ENCODE measurements around the gene IRF6.

Gene IRF6

DNA sequence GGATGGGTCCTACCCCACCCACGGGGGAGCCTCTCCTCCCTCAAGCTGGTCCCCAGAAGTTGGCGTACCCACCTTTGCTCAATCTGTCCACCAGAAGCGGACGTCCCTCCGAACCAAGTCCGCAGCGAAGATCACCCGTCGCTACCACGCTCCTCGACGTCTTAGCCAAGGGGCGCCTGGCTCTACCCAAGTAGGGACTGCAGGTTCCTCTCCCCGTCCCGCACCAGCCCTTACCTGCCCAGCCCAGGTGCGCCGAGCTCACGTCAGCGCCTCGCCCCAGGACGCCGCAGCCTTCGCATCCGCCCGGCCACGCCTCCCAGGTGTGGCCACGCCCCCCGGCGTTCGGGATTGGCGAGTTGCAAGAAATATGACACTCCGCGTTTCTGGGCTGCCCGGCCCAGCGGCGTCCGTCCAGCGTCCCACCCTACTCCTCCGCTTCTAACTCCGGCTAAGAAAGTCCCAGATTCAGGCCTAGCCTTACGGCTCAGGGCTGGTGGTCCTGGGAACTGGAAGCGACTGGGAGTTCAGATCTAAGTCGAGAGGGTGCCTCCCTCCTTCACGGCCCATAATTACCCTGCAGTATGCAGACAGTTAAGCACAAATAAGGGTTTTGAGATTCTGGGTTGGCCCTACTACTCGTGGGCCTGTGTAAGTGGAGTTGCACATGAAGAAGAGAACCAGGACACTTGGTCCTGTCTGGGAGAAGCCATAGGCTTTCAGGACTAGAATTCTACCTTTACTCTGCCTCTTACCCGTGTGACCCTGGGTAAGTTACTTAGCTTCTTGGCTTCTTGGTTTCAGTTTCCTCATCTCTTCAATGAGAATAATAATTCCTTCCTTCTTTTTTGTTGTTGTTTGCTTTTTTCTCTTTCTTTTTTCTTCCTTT, at the start of gene IRF6:
IRF6 (minus strand) TSS at position 268 of the 886 bp plus-strand sequence. CDS start 4,729 bp downstream, outside the sequence.
- DNase-seq = no peak

DNA sequence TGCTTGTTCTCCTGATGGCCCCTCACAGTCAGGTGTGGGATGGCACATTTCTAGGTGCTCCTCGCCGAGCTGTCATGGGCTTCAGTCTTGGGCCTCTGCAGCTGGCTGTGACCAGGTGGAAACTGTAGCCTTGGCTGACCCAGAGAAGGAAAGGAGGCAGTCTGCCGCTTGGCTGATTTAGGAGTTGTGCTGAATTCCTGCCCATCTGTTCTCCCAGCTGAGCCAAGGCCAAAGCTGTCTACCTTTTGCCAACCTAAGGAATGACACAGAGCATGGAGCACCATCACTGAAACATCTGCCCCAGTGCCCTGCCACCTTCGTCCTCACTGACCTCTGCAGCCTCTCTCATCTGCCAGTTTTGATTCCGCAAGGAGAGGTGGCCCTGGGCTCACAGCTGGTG, 49.7 kb upstream of the IRF6 start:
- DNase-seq = no peak

DNA sequence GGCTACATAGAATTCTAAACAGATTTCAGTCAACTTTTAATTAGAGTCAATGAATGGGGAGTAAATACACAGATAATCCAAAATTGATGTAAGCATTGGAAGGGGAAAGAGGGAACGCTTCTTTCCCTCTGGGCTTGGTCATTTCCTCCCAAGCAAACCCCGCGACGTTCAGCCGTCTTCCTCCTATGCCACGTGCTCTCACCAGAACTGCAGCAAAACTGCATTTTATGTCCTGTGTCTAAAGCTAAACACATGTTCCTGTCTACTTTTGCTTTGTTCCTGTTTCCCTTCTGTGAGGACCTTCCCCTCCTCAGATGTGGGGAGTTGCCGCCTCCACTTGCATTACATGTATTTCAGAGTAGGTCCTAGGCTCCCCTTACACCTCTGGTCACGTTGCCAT, 49.1 kb upstream of the IRF6 start:
- no peak for DNase-seq

DNA sequence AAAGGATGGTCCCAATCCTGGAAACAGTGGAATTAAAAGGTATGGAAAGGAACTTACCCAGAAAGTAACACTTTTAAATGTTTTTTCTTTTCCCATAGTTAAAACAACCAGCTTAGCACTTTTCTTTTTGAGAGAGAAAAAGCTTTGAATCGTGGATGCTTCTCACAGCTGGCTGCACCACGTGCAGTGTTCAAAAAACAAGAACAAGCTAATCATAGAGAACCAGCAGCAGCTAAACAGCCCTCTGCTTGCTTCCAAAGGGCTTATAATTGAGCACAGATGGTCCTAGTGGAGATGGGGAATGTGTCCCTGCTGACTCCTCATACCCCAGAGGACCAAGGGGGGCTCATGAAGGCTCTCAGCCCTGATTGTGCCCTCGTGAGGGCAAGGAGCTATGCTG, 48.3 kb upstream of the IRF6 start:
- DNase-seq = no peak

DNA sequence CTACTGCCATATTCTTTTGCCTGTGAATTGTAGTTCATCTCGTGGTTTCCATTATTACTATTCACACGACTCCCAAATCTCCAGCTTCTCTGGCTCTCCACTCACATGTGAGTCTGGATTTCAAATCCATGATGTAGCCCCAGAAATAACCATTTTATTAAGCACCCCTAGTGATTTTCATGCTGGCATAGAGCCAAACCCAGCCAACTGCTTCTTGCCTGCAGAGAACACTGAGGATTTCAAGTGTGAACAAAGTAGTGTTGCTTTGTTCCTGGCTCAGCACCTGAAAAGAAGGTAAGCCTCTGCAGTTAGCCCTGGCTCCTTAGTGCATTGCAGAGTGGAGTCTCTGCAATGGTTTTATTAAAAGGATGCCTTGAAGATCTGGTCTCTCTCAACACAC, 47.7 kb upstream of the IRF6 start:
- no peak for DNase-seq

DNA sequence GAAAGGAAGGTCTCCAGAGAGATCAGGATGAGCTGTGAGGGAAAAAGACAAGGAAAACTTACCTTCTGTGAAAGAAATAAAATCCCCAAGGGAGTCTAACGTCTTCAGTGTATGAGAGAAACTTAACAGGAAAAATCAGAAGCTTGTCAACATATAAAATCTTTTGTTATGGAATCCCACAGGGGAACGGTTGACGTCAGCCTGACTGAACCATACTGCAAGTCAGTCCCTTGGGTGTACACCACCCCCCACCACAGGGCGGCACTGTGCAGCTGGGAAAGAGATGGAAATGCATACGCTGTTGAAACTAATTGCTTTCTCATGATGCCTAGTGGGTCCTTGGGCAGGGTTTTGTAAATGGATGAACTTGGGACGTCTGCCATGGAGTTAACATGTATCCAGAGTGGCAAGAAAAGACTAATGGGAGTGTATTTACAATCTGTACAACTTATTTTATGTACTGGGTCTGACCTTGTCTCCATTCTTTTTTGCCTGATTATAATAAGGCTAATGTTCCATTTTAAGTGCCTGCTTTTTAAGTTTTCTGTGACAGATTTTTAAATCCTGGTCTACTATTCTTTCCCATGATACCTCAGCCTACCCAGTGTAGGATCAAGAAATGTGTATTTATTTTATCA, 44.5 kb upstream of the IRF6 start:
- peak; percentile 27 for DNase-seq

DNA sequence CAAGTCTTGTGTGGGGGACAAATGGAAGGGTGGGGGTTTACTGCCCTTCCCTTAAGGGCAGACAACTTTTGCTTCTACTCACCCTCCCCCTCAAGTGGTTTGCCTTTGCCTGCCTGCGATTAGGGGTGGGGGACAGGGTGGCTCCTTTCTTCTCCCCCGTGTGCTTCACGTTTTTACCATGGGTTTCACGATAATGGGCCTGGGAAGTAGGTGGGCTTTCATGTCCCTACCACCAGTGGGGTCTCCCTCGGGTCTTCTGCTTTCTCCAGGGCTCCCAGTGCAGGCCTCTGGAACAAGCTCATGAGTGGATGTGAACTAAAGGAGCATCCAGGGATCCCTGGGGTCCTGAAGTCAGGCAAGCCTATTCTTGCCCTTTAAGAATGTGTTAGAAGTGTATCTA, 43.4 kb upstream of the IRF6 start:
- DNase-seq = no peak

- no peak for DNase-seq
Measured at GRCh38 chr1:209845408-209845725, 39.4 kb upstream of the IRF6 start.

GRCh38 chr1:209844695-209845407, 38.9 kb upstream of the IRF6 start:
- DNase-seq = no peak

DNA sequence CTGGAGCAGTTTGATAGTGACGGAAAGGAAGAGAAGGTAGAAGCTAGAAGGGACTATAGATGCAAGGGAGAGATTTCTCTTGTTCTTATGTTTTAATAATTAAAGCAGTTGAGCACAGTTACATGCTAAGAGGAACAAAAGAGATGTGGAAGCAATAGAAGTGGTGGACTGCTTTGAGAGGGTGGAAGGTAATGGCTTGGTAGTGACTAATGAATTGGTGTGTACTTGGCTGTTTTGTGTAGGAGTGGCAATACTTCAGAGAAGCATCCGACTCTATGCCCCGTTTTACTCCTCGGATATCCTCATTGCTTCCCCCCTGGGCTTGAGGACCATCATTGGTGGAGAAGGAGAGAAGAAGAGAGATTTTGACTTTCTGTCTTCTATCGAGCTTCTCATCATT, 34.7 kb upstream of the IRF6 start:
- DNase-seq = no peak

DNA sequence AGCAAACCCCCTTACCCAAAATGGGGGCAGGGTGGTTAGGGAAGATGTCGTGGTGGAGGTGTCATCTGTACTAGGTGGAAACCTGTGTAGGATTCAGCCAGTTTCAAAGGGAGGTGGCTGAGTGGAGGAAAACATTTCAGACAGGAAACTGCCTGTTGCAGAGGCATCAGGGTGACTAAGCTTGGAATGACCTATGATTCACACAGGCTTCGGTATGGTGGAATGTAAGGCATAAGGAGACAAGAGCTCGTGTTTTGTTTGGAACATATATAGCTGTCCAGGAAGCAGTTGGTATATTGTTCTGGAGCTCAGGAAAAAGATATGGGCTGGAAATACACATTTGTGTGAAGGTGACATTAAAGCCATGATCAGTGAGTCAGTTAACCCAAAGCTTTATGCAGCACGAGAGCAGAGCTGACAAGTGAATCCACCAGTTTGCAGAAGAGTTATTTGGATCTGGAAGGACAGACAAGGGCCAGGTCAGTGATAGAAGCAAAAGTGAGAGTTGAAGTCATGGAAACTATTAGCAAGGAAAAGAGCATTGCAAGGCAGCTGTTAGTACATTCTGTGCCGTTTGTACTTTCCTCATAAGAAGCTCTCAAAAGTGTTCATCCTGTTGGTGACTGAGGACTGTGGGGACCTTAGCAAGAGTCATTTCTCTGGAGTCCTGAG, 34.1 kb upstream of the IRF6 start:
- no peak for DNase-seq

DNA sequence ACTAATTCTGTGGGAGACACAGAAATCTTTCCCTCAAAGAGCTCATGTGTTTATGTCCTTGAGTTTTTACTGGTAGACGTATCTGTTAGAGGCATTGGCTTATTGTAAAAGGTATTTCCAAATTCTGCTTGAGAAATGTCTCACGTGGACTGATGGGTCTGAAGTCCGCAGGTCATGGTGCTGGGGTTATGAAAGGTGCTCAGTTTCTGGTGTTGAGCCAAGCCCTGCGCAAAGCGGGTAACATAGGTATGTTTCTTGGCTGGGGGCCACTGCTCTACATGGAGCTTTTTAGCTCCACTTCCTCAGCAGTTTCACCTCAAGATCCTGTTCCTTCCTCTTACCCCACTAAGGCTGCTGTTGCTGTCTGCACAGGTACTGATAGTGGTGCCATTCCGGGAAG, 32.6 kb upstream of the IRF6 start:
- no peak for DNase-seq

- DNase-seq = no peak
Measured at GRCh38 chr1:209837671-209838070, 31.7 kb upstream of the IRF6 start.

GRCh38 chr1:209835782-209836298, 29.9 kb upstream of the IRF6 start:
- DNase-seq = no peak

DNA sequence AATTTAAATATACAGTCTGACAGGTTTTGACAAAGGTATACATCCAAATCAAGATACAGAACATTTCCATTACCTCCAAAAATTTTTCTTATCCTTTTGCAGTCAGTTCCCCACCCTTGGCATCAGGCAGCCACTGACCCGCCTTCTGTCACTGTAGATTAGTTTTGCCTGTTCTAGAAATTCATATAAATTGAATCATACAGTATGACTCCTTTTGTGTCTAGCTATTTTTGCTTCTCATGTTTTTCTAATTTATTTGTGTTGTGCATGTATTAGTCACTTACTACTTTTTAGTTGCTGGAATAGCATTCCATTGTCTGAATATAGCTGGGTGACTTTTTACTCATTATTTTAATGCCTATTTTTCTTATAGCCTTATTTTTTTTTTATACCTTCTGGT, 25.7 kb upstream of the IRF6 start:
- DNase-seq = no peak

DNA sequence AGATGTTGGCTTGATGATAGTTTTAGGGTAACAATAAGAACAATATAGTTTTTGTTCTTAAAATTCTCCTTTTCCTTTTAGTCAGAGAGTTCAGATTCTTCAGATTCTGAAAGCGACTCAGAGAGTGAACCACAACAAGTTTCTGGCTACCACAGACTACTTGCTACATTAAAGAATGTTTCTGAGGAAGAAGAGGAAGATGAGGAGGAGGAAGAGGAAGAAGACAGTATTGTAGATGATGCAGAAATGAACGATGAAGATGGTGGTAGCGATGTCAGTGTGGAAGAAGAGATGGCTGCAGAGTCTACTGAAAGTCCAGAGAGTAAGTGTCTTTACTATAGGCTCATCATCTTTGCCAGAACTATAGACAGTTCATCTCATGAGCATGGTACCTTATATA, 24.8 kb upstream of the IRF6 start:
- no peak for DNase-seq

DNA sequence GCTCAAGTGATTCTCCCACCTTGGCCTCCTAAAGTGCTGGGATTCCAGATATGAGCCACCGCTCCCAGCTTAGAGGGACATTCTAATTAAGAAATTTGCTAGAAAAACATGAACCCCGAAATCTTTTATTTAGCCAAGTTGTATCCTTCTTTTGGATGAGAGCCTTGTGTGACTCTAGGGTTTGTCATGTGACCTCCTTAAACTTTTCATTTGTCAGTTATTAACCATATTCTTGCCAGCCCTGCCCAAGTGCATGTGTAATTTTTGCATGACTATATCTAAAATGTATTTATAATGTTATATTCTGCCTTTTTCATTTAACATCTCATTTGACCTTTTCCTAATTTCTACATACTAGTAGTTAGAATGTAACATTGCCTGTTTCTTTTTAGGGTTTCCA, 23.8 kb upstream of the IRF6 start:
- no peak for DNase-seq

- peak; percentile 97 for DNase-seq
Measured at GRCh38 chr1:209827384-209828262, 21.7 kb upstream of the IRF6 start, which contains the start of gene UTP25. Gene UTP25, plus strand, starts transcription at chr1:209827972. Its CDS starts 92 bp downstream, at chr1:209828064.

DNA sequence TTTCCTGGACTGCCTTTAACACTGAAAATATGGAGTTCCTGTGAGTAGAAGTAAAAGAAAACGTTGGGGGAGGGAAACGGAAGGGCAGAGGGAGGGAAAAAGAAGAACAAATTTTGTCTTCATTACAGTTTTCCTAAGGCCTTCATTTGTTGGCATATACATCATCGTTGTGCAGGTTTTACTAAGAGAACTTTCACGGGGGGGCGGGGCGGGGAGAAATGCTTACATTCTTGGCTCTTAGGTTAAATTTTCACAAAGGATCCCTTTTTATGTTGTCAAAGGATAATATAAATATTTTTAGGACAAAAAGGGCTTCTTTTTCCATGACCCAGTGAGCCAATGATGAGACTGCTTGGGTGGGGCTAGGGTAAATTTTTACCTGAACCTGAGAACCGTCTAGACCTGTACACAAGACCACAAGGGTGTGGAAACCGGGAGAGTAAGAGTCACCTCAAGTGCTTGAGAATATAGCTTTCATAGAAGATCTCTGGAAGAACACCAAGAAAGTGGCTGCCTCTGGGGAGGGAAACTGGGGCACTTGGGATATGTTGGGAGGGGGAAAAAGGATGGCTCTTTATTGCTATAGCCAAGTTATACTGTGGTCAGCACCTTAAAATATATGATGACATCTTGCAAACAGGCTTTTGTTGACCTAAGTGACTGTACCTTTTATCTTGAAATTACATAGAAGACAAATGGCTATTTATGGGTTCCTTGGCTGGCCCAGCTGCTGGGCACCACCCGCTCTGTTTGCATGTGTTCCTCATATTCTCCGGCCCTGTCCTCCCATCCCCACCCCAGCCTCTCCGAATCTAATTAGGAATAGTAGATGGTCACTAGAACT, 19.9 kb upstream of the IRF6 start:
- no peak for DNase-seq

DNA sequence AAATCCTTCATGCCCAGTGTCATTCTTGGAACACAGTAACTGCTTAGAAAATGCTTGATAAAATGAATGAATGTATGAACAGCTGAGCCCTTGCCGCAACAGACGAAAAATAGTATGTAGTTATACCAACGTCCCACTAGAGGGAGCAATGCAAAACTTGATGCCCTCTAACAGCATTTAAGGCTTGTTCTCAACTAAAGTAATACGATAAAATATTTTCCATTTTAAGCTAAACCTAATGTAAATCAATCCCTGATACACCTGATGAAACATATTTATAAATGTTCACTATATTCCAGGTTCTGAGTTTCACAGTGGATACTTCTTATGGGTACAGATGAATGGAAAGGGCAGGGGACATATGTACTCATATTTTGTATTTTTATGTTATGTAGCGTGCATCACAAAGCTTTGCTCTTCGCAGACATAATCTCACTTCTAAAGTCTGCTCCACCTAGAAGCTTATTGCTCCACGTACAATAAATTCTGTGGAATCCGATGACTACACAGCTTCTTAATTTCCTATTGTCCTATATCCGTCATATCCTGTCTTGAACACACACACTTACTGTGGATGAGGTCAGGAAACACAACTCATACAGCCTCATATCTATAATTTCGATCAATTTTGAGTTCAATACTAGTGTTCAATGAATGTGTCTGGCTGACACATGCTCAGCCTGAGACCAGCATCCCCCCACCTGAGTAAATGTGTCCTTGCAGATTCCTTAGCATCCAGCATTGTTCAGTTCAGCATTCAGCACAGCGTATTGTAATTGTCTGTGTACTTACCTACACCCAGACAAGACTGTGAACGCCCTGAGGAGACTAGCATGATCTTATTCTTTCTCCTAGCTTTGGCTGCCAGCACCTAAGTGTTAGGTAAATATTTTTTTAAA, 17.4 kb upstream of the IRF6 start:
- DNase-seq = no peak

Measured in COR-L47 (cell line).